H1 (cell line): Measurements from ENCODE around the gene SRCIN1.

Experiments
- CHD2 ChIP-seq: IDR thresholded peaks from 2 replicates; pipeline ENCODE4 v1.6.1; 2012; ENCODE audit warnings: low read length, improper control_type of control experiment
- CREB1 ChIP-seq: IDR thresholded peaks from 2 replicates; pipeline ENCODE4 v1.6.1; 2012; ENCODE audit warnings: inconsistent platforms
- EP300 ChIP-seq, 2 experiments: IDR thresholded peaks; 1 replicate in 1 of 2; 2 replicates in 1 of 2; pipeline ENCODE4 v1.6.1; 2011 to 2012; ENCODE audit warnings: low read depth in 2 of 2, low read length in 2 of 2, mild to moderate bottlenecking in 2 of 2, borderline replicate concordance in 1 of 2, inconsistent platforms in 1 of 2, moderate library complexity in 1 of 2
- JUN ChIP-seq: IDR thresholded peaks from 2 replicates; pipeline ENCODE4 v1.6.1; 2011; ENCODE audit warnings: low read depth, mild to moderate bottlenecking, improper control_type of control experiment, low read length
- POLR2A ChIP-seq, 2 experiments: IDR thresholded peaks; 1 replicate in 1 of 2; 2 replicates in 1 of 2; pipeline ENCODE4 v1.6.1; 2011; ENCODE audit warnings: low read depth in 2 of 2, low read length in 2 of 2, mild to moderate bottlenecking in 2 of 2; ENCODE audit errors: control extremely low read depth in 1 of 2
- POLR2AphosphoS5 ChIP-seq: IDR thresholded peaks from 2 replicates; pipeline ENCODE4 v1.6.1; 2011; ENCODE audit warnings: low read depth, low read length
- SIN3A ChIP-seq, 2 experiments: IDR thresholded peaks in 1 of 2; conservative IDR thresholded peaks in 1 of 2; 2 replicates each; pipeline ENCODE4 v1.6.1; 2011 to 2012; ENCODE audit warnings: low read length in 2 of 2, improper control_type of control experiment in 1 of 2, low read depth in 1 of 2, mild to moderate bottlenecking in 1 of 2
- SIRT6 ChIP-seq: IDR thresholded peaks from one replicate; pipeline ENCODE4 v1.7.1; 2012; ENCODE audit warnings: low read length, inconsistent platforms
- SUZ12 ChIP-seq: fragments of 200-600 bp; sonication (generic); IDR thresholded peaks from 2 replicates; pipeline ENCODE4 v1.6.1; 2012; ENCODE audit warnings: mild to moderate bottlenecking, inconsistent platforms, low read length, moderate library complexity, mixed read lengths
- TEAD4 ChIP-seq: IDR thresholded peaks from 2 replicates; pipeline ENCODE4 v1.6.1; 2012; ENCODE audit warnings: low read depth, low read length, inconsistent platforms, mixed read lengths
- TF ChIP-seq, protein P1 (sequence below), 3 experiments: IDR thresholded peaks; 1 replicate in 2 of 3; 2 replicates in 1 of 3; pipeline versions ENCODE4 v1.5.1 to v1.6.1; 2011; ENCODE audit warnings: low read length in 3 of 3, mild to moderate bottlenecking in 3 of 3, inconsistent platforms in 2 of 3, low read depth in 1 of 3, moderate library complexity in 1 of 3; ENCODE audit not compliant: insufficient read depth in 1 of 3; ENCODE audit errors: control extremely low read depth in 1 of 3
- TF ChIP-seq, protein P2 (sequence below): IDR thresholded peaks from 2 replicates; pipeline ENCODE4 v1.6.1; 2012; ENCODE audit warnings: low read length, inconsistent platforms

DNA sequence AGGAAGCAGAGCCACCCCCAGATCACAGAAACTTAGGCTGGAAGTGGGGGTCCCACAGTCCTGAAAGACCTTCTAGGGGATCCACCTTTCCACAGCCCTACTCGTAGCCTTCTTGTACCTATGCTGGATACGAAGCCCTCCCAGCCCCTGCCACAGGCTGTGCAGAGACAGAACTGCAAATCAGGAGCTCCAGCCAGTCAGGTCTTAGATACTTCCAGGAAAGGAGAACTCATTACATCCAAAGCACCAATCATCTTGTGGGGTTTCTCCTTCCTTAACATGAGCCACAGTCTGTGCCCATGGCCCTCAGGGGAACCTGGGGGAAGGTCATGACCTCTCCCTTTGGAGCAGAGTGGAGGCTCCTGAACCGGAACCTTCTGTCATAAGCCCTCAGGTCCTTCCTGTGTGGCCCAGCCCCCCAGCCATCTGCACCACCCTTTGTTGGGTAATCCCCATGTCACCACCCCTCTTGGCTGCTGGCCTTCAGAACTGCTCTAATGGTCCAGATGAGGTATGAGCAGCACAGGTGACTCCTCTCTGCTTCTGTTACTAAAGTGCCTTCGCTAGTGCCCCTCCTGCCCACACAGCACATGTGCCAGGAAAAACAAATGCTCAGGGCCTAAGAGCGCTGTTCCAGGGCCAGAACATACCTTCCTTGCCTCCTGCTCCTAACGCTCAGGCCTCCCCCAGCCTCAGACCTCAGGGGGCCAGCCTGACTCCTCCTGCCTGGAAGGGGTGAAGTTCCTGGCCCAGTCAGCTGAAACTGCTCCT, 14.6 kb downstream of the SRCIN1 start:
- TF ChIP-seq JUN (no peak), CREB1 (no peak), EP300 (IDR thresholded peaks at IDR 0.05; ENCODE audit: borderline replicate concordance in 1 of 2, low read depth in 2 of 2, low read length in 2 of 2) (no peak), SIRT6 (no peak), POLR2A (IDR thresholded peaks at IDR 0.05; ENCODE audit: control extremely low read depth in 1 of 2, low read depth in 2 of 2, low read length in 2 of 2) (no peak), CHD2 (no peak), SUZ12 (no peak), SIN3A (conservative IDR thresholded peaks at IDR 0.05 in 1 of 2, IDR thresholded peaks at IDR 0.05 in 1 of 2; ENCODE audit: low read depth in 1 of 2, low read length in 2 of 2) (no peak), POLR2AphosphoS5 (no peak), TEAD4 (no peak)
- TF ChIP-seq, protein P1, sequence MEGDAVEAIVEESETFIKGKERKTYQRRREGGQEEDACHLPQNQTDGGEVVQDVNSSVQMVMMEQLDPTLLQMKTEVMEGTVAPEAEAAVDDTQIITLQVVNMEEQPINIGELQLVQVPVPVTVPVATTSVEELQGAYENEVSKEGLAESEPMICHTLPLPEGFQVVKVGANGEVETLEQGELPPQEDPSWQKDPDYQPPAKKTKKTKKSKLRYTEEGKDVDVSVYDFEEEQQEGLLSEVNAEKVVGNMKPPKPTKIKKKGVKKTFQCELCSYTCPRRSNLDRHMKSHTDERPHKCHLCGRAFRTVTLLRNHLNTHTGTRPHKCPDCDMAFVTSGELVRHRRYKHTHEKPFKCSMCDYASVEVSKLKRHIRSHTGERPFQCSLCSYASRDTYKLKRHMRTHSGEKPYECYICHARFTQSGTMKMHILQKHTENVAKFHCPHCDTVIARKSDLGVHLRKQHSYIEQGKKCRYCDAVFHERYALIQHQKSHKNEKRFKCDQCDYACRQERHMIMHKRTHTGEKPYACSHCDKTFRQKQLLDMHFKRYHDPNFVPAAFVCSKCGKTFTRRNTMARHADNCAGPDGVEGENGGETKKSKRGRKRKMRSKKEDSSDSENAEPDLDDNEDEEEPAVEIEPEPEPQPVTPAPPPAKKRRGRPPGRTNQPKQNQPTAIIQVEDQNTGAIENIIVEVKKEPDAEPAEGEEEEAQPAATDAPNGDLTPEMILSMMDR (IDR thresholded peaks at IDR 0.05; ENCODE audit: control extremely low read depth in 1 of 3, insufficient read depth in 1 of 3, low read depth in 1 of 3, low read length in 3 of 3): no peak
- TF ChIP-seq, protein P2, sequence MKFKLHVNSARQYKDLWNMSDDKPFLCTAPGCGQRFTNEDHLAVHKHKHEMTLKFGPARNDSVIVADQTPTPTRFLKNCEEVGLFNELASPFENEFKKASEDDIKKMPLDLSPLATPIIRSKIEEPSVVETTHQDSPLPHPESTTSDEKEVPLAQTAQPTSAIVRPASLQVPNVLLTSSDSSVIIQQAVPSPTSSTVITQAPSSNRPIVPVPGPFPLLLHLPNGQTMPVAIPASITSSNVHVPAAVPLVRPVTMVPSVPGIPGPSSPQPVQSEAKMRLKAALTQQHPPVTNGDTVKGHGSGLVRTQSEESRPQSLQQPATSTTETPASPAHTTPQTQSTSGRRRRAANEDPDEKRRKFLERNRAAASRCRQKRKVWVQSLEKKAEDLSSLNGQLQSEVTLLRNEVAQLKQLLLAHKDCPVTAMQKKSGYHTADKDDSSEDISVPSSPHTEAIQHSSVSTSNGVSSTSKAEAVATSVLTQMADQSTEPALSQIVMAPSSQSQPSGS: no peak
